Heart left ventricle (tissue), 16 donors: ENCODE results near the gene TTLL5. TPM values are rescaled to one million over a fixed set of nuclear protein-coding genes. Genes with fewer than 3 reads are reported as not detected.
A peak's percentile ranks its signal among the peaks of the same experiment; 100 is the strongest.

ENCODE experiments used
- ATAC-seq, 4 donors: fragments of 200-7000 bp; cut with Tn5 transposase; one replicate each; pipeline ENCODE4 v1.9.1; 2020 to 2022; ENCODE audit warnings: moderate library complexity in 4 of 4, mild to moderate bottlenecking in 3 of 4, moderate number of reproducible peaks in 1 of 4
- DNase-seq, 5 donors: peaks; one replicate each; pipeline ENCODE4 v3.0.0-alpha.2; 2020
- H3K27ac ChIP-seq, 12 donors: fragments of 200-600 bp; sonication (generic) in 4 of 12; one replicate each; pipeline versions ENCODE4 v1.5.0 to v1.8.0; 2016 to 2022; ENCODE audit warnings: mild to moderate bottlenecking in 2 of 12
- H3K27me3 ChIP-seq, 9 donors: fragments of 200-600 bp; sonication (generic) in 2 of 9; one replicate each; pipeline versions ENCODE4 v1.5.1 to v1.8.0; 2016 to 2022; ENCODE audit warnings: mild to moderate bottlenecking in 3 of 9
- H3K36me3 ChIP-seq, 9 donors: fragments of 200-600 bp; sonication (generic) in 2 of 9; one replicate each; pipeline versions ENCODE4 v1.5.0 to v1.8.0; 2018 to 2022; ENCODE audit warnings: mild to moderate bottlenecking in 2 of 9
- H3K4me1 ChIP-seq, 12 donors: fragments of 200-600 bp; sonication (generic) in 4 of 12; one replicate each; pipeline versions ENCODE4 v1.5.0 to v1.8.0; 2016 to 2022; ENCODE audit warnings: mild to moderate bottlenecking in 3 of 12
- H3K4me3 ChIP-seq, 12 donors: fragments of 200-600 bp; sonication (generic) in 4 of 12; one replicate each; pipeline versions ENCODE4 v1.5.0 to v1.8.0; 2017 to 2022; ENCODE audit warnings: mild to moderate bottlenecking in 9 of 12, moderate library complexity in 4 of 12
- H3K9me3 ChIP-seq, 12 donors: fragments of 200-600 bp; sonication (generic) in 4 of 12; one replicate each; pipeline versions ENCODE4 v1.5.0 to v1.8.0; 2016 to 2022; ENCODE audit warnings: mild to moderate bottlenecking in 1 of 12
- POLR2A ChIP-seq, 2 donors: fragments of 450-650 bp; IDR thresholded peaks; one replicate each; pipeline ENCODE4 v1.6.1; 2017; ENCODE audit warnings: antibody characterized with exemption in 2 of 2, mild to moderate bottlenecking in 2 of 2, moderate library complexity in 2 of 2
- WGBS, 4 donors: extraction: QIAGEN DNeasy Blood & Tissue Kit in 2 of 4; methylation state at CpG; one replicate each; pipeline versions ENCODE4 v1.1.5 to v1.1.7; 2013 to 2018; 5-methylcytosine and 5-hydroxymethylcytosine counted together
- intact Hi-C, 10 donors: fragments of 100-400 bp; cut with DNase I; formaldehyde crosslinking; loops; one replicate each; pipeline versions ENCODE4 v1.11.1 to v1.14.2; 2022
- polyA plus RNA-seq, 2 donors: library from polyadenylated mRNA; stranded (reverse); fragments of 200-250 nt; gene quantifications; one replicate each; pipeline ENCODE4 v1.2.3, GENCODE V29; 2013
- total RNA-seq, 9 donors: library from RNA; depleted of rRNA in 2 of 9; stranded (reverse); fragments of >200 nt in 2 of 9; fragmentation: NEBNext Ultra II Directional in 3 of 9; extraction: Animal tissue kit (Norgen Biotek cat#: 25700) in 3 of 9; gene quantifications; one replicate each; pipeline versions ENCODE4 v1.1.0 to v1.2.4, GENCODE V29; 2016 to 2023
- TF ChIP-seq, protein P1 (sequence below), 12 donors: fragments of 200-600 bp; sonication (generic) in 4 of 12; IDR thresholded peaks; one replicate each; pipeline versions ENCODE4 v1.5.0 to v1.8.0; 2018 to 2022; ENCODE audit warnings: antibody characterized with exemption in 12 of 12, mild to moderate bottlenecking in 5 of 12
- donor health status: ischemic (EF 13 %, LVEDD 7.1; RV severe dilation, severe dysfunction).
- donor health status: healthy with polysubstance abuse.
- donor health status: DM: no; HTN: yes; CAD: no.
- donor health status: DM: no; HTN: no; CAD: no.
- donor health status: ischemic (EF 25% LVEDD 6.9; RV normal size, moderate dysfunction).
- donor health status: ischemic (EF 25% LVEDD 5.7; RV mildly dilated, moderate dysfunction).
- donor health status: healthy.
- donor health status: DM: yes; HTN: yes; CAD: no.
- donor health status: ischemic (EF 35%, LVEDD 5.7; RV mildly dilated, moderate dysfunction).
- donor health status: nonischemic (EF 11% LVEDD 7.7; RV severe dilation, severe dysfunction).
- donor health status: DM: yes; HTN: yes; CAD: no.
- donor health status: PGD.
- donor health status: ischemic (EF 29% LVEDD 5.4; RV normal size, mild dysfunction).
- donor health status: nonischemic (EF 23%, LVEDD 6.1; RV moderate dilation, normal function).

The TTLL5 gene
- total and polyA plus RNA-seq, 11 donors: 6.2 to 24.6 (median 15.8) TPM

DNA sequence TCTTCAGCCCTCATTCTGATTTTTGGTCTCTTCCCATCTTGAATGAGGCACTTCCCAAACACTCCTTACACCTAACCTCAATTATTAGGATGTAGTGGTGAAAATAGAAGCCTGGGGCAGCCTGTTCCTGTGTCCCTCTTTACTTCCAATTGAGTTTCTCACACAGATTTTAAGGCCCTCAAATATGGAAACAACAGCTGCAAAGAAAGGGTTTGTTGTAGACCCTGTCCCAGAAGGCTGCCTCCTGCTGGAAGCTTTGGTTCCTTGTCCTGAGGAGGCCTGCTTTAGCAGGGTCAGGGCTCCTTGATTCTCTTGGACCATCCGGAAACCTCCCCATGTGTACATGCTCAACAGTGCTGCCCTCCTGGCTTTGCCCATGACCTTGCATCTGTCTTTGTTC is 219.5 kb downstream of the TTLL5 start:
- H3K9me3 ChIP-seq: no peaks in the 10 kb centered on the region
- intact Hi-C loops: loop anchor here in 1 of 10 donors (5.0 kb wide), 1 partner anchor 78 kb away; no protein-coding TSS in a partner anchor
- no peak overlapping the region for H3K27ac ChIP-seq
- TF ChIP-seq POLR2A (IDR thresholded peaks at IDR 0.05): no peak
- TF ChIP-seq, protein P1, sequence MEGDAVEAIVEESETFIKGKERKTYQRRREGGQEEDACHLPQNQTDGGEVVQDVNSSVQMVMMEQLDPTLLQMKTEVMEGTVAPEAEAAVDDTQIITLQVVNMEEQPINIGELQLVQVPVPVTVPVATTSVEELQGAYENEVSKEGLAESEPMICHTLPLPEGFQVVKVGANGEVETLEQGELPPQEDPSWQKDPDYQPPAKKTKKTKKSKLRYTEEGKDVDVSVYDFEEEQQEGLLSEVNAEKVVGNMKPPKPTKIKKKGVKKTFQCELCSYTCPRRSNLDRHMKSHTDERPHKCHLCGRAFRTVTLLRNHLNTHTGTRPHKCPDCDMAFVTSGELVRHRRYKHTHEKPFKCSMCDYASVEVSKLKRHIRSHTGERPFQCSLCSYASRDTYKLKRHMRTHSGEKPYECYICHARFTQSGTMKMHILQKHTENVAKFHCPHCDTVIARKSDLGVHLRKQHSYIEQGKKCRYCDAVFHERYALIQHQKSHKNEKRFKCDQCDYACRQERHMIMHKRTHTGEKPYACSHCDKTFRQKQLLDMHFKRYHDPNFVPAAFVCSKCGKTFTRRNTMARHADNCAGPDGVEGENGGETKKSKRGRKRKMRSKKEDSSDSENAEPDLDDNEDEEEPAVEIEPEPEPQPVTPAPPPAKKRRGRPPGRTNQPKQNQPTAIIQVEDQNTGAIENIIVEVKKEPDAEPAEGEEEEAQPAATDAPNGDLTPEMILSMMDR (IDR thresholded peaks at IDR 0.05): no peak
- WGBS, 4 donors: 93 to 100% (median 97%) methylated on average over 1 of the region's 1 CpG
- ATAC-seq: no peak
- H3K4me3 ChIP-seq: no peak overlapping the region
- H3K36me3 ChIP-seq: peaks cover 0 to 8% (median 5%) of the 10 kb centered on the region in 9 donors
- H3K4me1 ChIP-seq: peaks cover 0 to 43% (median 10%) of the 10 kb centered on the region in 12 donors
- no peak for DNase-seq
- no peaks in the 10 kb centered on the region for H3K27me3 ChIP-seq

DNA sequence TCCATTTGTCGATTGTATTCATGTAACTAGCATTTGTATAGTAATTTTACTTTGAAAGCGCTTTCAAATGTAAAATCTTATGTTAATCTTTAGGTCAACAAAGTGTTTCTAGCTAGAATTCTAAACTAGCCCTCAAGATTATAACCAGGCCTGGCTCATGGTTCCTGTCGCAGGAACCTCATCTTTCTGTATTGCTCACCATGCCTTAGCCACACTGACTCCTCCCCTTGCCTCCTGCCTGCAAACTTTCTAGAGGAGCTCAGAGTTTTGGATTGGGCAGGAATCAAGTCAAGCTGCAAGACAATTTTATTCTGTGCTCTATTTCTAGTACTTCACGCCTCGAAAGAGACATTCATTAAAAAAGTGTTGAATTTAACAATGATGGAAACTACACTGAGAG is 220.9 kb downstream of the TTLL5 start:
- Histone ChIP-seq H3K27me3 (no peaks in the 10 kb centered on the region), H3K4me1 (peaks cover 0 to 44% (median under 1%) of the 10 kb centered on the region in 12 donors), H3K4me3 (no peak overlapping the region), H3K36me3 (peaks cover 0 to 8% (median 5%) of the 10 kb centered on the region in 9 donors), H3K9me3 (no peaks in the 10 kb centered on the region), H3K27ac (no peak overlapping the region)
- TF ChIP-seq POLR2A (IDR thresholded peaks at IDR 0.05): no peak
- TF ChIP-seq, protein P1 (IDR thresholded peaks at IDR 0.05): no peak
- WGBS, 4 donors: 96 to 99% (median 97%) methylated on average over 5 of the region's 5 CpGs
- ATAC-seq (no peak), DNase-seq (no peak)
- intact Hi-C loops: loop anchor here in 1 of 10 donors (5.0 kb wide), 1 partner anchor 80 kb away; no protein-coding TSS in a partner anchor

DNA sequence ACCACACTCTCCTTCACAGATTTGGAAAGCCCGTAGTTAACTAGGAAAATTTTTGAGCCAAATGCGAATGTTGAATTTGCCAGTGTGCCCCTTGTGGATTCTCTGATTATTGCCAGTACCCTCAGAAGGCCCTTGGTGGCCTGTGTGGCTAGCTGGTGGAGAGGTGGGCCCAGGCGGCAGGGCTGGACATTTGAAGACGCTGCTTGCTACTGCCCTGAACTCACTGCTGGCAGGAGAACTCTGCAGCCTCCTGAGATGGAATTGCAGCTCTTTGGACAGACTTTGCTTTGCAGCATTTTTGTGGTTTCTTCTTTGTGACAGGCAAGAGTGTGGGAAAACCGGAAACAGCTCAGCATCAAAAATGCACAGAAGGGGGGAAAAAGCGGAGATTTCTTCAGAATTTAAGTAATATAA is 223.2 kb downstream of the TTLL5 start:
- intact Hi-C loops: loop anchor here in 1 of 10 donors (5.0 kb wide), 1 partner anchor 82 kb away; no protein-coding TSS in a partner anchor
- DNase-seq (no peak), ATAC-seq (peak in 2 of 4 donors; percentile 16 to 24)
- 76 to 83% (median 82%) methylated on average over 6 of the region's 6 CpGs for whole genome bisulfite sequencing, 4 donors
- Histone ChIP-seq H3K4me1 (peaks cover 0 to 31% (median 0%) of the 10 kb centered on the region in 12 donors), H3K27me3 (no peaks in the 10 kb centered on the region), H3K4me3 (no peak overlapping the region), H3K36me3 (peaks cover 0 to 8% (median 5%) of the 10 kb centered on the region in 9 donors), H3K9me3 (no peaks in the 10 kb centered on the region), H3K27ac (peak overlapping the region in 4 of 12 donors; percentile 1 to 49 (median 6))
- TF ChIP-seq POLR2A (IDR thresholded peaks at IDR 0.05): no peak
- TF ChIP-seq, protein P1 (IDR thresholded peaks at IDR 0.05): peak in 6 of 12 donors; percentile 7 to 34 (median 18)

DNA sequence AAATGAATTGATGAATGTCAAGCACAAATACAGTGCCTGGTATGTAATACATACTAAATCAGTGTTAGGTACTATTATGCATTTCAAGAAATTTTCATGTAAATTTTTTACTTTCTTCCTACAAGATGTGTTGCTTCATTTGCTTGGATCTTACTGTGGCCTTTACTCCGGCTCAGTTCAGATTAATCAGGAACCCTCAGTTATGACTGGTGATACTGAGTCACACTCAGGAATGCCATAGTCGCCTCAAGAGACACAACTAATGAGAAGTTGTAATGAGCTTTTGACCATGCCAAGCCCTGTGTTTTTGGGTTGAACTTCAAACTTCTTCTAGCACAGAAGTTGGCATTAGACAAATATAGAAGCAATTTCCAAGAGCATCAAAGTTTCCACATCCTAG is 224.8 kb downstream of the TTLL5 start:
- Histone ChIP-seq H3K36me3 (peaks cover 0 to 8% (median 5%) of the 10 kb centered on the region in 9 donors), H3K27me3 (no peaks in the 10 kb centered on the region), H3K4me3 (no peak overlapping the region), H3K4me1 (peaks cover 0 to 31% (median 0%) of the 10 kb centered on the region in 12 donors), H3K9me3 (no peaks in the 10 kb centered on the region), H3K27ac (peak overlapping the region in 2 of 12 donors; percentile 4 to 9)
- ATAC-seq: no peak
- WGBS, 4 donors: 82 to 94% (median 93%) methylated on average over 2 of the region's 2 CpGs
- TF ChIP-seq POLR2A (IDR thresholded peaks at IDR 0.05): no peak
- TF ChIP-seq, protein P1 (IDR thresholded peaks at IDR 0.05): no peak
- intact Hi-C loops: no loop called here
- DNase-seq: no peak
